ENCODE data around the gene CYB5R3.

The CYB5R3 gene

DNA sequence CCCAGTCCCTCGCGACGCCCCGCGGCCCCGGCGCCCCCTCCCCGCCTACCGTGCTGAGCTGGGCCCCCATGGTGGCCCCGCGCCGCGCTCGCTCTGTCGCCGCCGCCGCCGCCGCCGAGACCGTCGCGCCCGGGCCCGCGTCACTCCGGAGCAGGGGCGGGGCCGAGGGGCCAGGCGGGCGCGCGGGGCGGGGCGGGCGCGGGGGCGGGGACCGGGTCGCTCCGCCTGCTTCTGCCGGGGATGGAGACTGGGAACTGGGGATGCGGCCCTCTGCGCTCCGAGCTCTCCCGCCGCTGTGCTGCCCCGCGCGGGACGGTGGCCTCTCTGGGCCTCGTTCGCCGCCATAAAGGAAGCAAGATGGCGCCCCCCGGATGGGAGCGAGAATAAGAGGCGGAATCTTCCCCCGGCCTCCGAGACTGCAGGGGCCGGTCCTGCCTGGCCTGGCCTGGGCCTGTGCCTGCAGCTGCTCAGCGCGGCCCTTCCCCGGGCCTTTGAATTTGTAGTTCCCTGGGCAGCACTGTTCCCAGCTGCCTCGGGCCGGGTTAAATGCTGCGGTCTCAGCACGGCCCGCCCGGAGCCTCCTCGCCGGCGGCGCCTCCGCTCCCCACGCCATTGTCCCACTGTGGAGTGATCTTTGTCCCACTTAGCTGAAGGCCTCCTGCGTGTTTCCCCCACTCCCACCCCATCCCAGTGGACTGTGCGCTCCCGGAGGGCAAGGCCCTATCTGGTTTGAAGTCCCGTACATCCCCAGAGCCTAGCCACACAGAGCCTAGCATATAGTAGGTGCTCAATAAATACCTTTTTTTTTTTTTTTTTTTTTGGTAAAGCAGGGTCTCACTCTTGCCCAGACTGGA lies at the start of gene CYB5R3:
CYB5R3 (minus strand) TSS at position 147 of the 854 bp plus-strand sequence; CDS start at position 70, 77 bp downstream.
- peak within 1 kb of the TSS; percentile 77 for H3K27ac ChIP-seq
- TF ChIP-seq, protein P1, sequence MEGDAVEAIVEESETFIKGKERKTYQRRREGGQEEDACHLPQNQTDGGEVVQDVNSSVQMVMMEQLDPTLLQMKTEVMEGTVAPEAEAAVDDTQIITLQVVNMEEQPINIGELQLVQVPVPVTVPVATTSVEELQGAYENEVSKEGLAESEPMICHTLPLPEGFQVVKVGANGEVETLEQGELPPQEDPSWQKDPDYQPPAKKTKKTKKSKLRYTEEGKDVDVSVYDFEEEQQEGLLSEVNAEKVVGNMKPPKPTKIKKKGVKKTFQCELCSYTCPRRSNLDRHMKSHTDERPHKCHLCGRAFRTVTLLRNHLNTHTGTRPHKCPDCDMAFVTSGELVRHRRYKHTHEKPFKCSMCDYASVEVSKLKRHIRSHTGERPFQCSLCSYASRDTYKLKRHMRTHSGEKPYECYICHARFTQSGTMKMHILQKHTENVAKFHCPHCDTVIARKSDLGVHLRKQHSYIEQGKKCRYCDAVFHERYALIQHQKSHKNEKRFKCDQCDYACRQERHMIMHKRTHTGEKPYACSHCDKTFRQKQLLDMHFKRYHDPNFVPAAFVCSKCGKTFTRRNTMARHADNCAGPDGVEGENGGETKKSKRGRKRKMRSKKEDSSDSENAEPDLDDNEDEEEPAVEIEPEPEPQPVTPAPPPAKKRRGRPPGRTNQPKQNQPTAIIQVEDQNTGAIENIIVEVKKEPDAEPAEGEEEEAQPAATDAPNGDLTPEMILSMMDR (conservative IDR thresholded peaks at IDR 0.05) = no peak

DNA sequence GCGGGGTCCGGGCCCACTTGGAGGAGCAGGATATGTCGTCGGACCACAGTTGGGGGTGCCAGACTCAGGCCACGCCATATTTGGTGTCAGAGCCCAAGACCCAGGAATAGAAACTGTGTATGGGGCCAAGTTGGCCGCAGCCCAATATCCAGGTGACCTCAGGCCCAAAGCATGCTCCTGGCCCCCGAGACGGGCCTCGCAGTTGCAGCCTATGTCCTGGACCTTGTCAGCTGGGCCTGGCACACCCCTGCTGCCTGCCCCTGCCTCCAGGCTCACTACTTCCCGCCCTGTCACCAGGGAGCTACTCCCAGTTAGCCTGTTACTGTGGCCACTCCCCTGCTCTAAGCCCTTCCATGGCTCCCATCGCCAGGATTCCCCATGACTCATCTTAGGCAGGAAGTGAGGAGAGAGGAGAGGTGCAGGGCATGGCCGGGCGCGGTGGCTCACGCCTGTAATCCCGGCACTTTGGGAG lies 48.4 kb upstream of the CYB5R3 start:
- TF ChIP-seq, protein P1 (conservative IDR thresholded peaks at IDR 0.05) = no peak
- H3K27ac ChIP-seq = no peak overlapping the region

DNA sequence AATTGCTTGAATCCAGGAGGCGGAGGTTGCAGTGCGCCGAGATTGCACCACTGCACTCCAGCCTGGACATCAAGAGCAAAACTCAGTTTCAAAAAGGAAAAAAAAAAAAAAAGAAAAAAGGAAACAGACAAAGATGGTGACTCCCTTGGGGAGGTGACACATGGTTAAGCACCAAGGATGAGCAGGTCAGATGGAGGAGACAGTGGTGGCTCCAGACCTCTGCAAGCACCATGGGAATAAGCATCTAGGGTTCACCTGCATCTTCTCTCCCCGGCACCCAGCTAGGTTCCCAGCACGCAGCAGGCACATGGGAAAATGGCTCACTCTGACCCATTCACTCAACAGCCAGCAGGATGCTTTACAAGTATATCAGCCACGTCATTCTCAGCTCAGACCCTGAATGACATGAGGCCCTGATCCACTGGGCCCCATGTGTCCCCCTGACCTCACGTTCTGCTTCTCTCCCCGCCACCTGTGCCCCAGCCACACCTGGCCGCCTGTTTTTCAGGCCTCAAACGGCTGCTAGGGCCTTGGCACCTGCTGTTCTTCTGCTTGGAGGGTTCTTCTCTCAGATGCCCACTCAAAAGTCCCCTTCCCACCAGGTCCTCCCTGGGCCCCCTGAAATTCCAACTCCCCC lies 47.3 kb upstream of the CYB5R3 start:
- H3K27ac ChIP-seq = no peak overlapping the region
- TF ChIP-seq, protein P1 (conservative IDR thresholded peaks at IDR 0.05) = no peak

DNA sequence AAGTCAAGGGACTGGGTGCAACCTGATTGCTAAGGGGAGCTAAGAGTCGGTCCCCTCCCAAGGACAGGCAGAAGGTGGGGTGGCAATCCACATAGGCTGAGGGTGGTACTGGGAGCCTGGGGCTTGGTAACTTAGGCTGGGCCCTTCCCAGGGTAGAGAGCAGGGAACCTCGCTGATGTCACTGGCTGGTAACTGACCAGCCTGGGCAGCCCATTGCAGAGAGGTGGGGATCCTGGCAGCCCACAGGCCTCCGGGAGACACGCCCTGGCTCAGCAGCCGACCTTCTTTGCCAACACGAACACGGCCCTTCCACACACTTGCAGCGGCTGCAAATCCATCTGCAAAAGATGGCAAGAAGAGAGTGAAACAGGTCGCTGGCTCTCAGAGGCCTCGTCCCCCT lies 46.1 kb upstream of the CYB5R3 start:
- TF ChIP-seq, protein P1 (conservative IDR thresholded peaks at IDR 0.05) = no peak
- no peak overlapping the region for H3K27ac ChIP-seq

DNA sequence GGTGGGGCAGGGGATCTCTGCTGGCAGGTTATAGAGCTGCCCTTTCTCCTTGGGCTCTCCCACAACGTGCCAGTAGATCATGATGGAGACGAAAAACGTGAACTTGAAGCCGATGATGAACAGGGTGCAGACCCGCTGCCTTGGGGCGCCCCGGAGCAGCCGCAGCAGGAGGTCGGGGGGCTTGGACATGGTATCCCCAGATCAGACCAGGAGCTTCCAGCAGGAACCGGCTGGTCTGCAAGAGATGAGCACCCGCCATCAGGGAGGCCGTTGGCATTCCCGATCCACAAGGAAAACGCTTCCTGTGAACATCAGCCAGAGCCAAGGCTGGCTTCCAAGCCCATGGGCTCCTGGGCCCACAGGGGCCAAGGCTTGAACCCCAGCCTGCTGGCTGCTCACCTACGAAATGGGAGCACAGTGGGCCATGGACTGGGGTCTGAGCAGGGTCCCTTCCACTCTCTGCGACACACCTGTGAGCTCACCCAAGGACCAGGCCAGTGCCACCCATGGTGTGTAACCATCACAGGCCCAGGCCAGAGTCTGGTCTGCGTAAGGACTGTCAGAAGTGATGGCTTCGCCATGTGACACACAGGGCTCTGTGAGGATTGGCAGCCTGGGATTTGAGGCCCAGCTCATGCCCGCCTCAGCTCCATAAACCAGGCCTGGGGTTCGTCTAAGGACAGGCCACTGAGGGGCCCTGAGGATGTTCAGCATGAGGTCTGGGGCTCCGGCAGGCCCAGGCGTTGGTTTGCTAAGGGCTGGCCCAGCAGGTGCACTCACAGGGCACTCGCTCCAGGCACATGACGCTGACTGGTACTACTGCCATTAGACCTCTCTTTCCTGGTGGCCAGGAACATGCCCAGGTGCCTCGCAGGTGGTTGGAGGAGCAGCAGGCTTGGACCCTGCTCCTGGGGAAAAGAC lies 44.8 kb upstream of the CYB5R3 start:
- no peak overlapping the region for H3K27ac ChIP-seq
- TF ChIP-seq, protein P1 (conservative IDR thresholded peaks at IDR 0.05) = no peak

DNA sequence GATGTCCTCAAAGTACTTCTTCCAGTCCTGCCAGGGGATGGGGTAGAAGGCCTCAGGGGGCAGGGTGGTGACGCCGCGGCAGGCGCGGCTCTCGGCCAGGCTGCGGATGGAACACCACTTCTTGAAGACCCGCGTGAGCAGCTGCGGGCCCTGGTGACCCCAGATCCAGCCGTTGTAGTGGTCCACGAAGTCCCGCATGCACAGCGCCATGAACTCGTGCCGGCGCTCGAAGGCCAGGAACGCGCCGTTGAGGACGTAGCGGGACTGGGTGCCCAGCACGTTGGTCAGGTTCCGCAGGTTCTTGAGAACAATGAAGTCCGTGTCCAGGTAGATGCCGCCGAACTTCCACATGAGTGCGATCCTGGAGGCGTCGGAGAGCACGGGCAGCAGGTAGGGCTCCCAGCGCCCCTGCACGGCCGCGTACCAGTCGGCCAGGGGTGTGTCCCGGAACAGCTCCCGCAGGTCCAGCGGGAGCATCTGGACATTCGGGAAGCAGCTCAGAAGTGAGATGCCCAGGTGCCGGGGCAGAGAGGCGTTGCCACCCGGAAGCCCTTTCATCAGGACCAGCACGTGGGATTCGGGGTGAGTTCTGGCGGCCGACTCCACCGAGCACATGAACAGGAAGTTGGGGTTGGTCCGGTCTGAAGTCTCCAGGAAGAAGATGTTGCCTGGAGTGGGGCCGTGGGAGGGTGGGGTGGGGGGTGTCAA lies 44.0 kb upstream of the CYB5R3 start:
- H3K27ac ChIP-seq = no peak overlapping the region
- TF ChIP-seq, protein P1 (conservative IDR thresholded peaks at IDR 0.05) = no peak

All from VCaP (cell line).